ENCODE results near the gene FKBP5. TPM values are rescaled to one million over a fixed set of nuclear protein-coding genes. Genes with fewer than 3 reads are reported as not detected.

FKBP5 gene
- total RNA-seq, 3 donors from 2014 or later: 167 to 970 (median 266) TPM

- TF ChIP-seq POLR2AphosphoS5 (IDR thresholded peaks at IDR 0.05): no peak
- TF ChIP-seq POLR2A (IDR thresholded peaks at IDR 0.05): no peak
- no peak for TF ChIP-seq CTCF (IDR thresholded peaks at IDR 0.05)
- intact Hi-C loops (cut with DNase I; ENCODE audit: low total_unique reads): no loop called here
- Histone ChIP-seq H3K4me3 (no peak overlapping the region), H3K9me3 (no peaks in the 10 kb centered on the region), H3K4me1 (peaks cover 12 to 25% of the 10 kb centered on the region in 2 donors), H3K36me3 (no peaks in the 10 kb centered on the region), H3K27me3 (no peaks in the 10 kb centered on the region), H3K27ac (no peak overlapping the region)
- DNase-seq (ENCODE audit: low spot score in 2 of 2): no peak
Observed at GRCh38 chr6:35605600-35605999, 83.1 kb downstream of the FKBP5 start.

- peak overlapping the region; percentile 95 for H3K27ac ChIP-seq
- intact Hi-C loops (cut with DNase I; ENCODE audit: low total_unique reads): no loop called here
- TF ChIP-seq POLR2AphosphoS5 (IDR thresholded peaks at IDR 0.05) (peak in 1 of 3 donors; percentile 7), CTCF (IDR thresholded peaks at IDR 0.05) (no peak), POLR2A (IDR thresholded peaks at IDR 0.05) (no peak)
- no peaks in the 10 kb centered on the region for H3K27me3 ChIP-seq
- no peaks in the 10 kb centered on the region for H3K36me3 ChIP-seq
- H3K4me3 ChIP-seq: no peak overlapping the region
- no peaks in the 10 kb centered on the region for H3K9me3 ChIP-seq
- DNase-seq (ENCODE audit: low spot score in 2 of 2): no peak
- H3K4me1 ChIP-seq: peaks cover 16 to 34% of the 10 kb centered on the region in 2 donors
Observed at GRCh38 chr6:35603326-35604202, 85.2 kb downstream of the FKBP5 start.

- intact Hi-C loops (cut with DNase I; ENCODE audit: low total_unique reads): no loop called here
- peak overlapping the region; percentile 95 for H3K27ac ChIP-seq
- no peaks in the 10 kb centered on the region for H3K27me3 ChIP-seq
- no peaks in the 10 kb centered on the region for H3K9me3 ChIP-seq
- H3K4me3 ChIP-seq: peak overlapping the region in 2 of 3 donors; percentile 14 to 21
- H3K36me3 ChIP-seq: no peaks in the 10 kb centered on the region
- peaks cover 16 to 34% of the 10 kb centered on the region in 2 donors for H3K4me1 ChIP-seq
- peak in 1 of 2 donors; percentile 59 for DNase-seq (ENCODE audit: low spot score in 2 of 2)
- TF ChIP-seq POLR2A (IDR thresholded peaks at IDR 0.05) (no peak), POLR2AphosphoS5 (IDR thresholded peaks at IDR 0.05) (peak in 1 of 3 donors; percentile 52)
Observed at GRCh38 chr6:35602133-35602946, 86.4 kb downstream of the FKBP5 start.

GRCh38 chr6:35601331-35602132 lies 87.2 kb downstream of the FKBP5 start:
- peaks cover 19 to 42% of the 10 kb centered on the region in 2 donors for H3K4me1 ChIP-seq

More at GRCh38 chr6:35601331-35602132, 87.2 kb downstream of the FKBP5 start:
- H3K27ac ChIP-seq: peak overlapping the region; percentile 95
- no peaks in the 10 kb centered on the region for H3K9me3 ChIP-seq
- peak; percentile 64 to 97 (median 95) for TF ChIP-seq POLR2AphosphoS5 (IDR thresholded peaks at IDR 0.05)
- TF ChIP-seq CTCF (IDR thresholded peaks at IDR 0.05): no peak
- H3K36me3 ChIP-seq: no peaks in the 10 kb centered on the region
- peak in 1 of 2 donors; percentile 78 for DNase-seq (ENCODE audit: low spot score in 2 of 2)
- H3K27me3 ChIP-seq: no peaks in the 10 kb centered on the region
- H3K4me3 ChIP-seq: peak overlapping the region in 2 of 3 donors; percentile 14 to 42
- intact Hi-C loops (cut with DNase I; ENCODE audit: low total_unique reads): no loop called here
